Measurements from ENCODE around the gene ZBTB39. TPM values are rescaled to one million over a fixed set of nuclear protein-coding genes. Genes with fewer than 3 reads are reported as not detected.

The ZBTB39 gene, protein sequence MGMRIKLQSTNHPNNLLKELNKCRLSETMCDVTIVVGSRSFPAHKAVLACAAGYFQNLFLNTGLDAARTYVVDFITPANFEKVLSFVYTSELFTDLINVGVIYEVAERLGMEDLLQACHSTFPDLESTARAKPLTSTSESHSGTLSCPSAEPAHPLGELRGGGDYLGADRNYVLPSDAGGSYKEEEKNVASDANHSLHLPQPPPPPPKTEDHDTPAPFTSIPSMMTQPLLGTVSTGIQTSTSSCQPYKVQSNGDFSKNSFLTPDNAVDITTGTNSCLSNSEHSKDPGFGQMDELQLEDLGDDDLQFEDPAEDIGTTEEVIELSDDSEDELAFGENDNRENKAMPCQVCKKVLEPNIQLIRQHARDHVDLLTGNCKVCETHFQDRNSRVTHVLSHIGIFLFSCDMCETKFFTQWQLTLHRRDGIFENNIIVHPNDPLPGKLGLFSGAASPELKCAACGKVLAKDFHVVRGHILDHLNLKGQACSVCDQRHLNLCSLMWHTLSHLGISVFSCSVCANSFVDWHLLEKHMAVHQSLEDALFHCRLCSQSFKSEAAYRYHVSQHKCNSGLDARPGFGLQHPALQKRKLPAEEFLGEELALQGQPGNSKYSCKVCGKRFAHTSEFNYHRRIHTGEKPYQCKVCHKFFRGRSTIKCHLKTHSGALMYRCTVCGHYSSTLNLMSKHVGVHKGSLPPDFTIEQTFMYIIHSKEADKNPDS
- total RNA-seq, result 3.9 and 5.7 TPM in 2 replicates

DNA sequence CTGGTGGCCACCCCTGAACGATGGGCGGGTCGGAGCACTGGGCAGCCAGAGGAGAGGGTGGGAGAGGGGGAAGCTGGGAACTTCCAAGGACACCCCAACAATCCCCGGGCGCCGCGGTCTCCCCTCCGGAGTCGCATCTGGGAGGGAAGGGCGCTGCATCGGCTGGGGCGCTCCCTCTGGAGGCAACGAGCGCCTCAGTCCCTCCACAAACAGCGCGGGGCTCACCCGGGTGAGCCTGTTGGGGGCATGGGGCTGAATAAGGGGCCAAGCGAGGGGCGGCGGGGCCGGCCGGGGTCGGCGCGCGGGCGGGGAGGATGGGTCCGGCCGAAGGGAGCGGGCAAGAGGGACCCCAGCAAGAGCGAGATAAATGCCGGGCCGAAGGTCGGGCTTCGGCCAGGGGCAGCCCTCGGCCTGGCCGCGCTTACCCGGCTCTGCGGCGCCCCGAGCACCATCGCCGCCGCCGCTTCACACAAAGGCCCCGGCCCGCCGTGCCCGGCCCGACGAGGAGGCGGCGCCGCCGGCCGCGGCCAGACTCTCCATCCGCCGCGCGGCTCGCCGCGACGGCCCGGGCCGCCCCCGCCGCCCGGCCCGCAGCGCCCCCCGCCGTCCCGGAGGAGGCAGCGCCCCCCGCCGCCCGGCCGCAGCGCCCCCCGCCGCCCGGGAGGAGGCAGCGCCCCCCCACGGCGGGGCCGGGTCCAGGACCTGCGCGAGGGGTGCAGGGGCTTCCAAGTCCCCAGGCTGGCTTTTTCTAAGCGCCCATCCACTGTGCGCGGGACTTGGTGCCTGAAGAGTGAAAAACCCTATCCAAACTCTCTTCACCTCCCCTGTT is at the start of gene ZBTB39:
ZBTB39 (minus strand) TSS at position 567 of the 829 bp plus-strand sequence. CDS start 1,629 bp downstream, outside the sequence.

DNA sequence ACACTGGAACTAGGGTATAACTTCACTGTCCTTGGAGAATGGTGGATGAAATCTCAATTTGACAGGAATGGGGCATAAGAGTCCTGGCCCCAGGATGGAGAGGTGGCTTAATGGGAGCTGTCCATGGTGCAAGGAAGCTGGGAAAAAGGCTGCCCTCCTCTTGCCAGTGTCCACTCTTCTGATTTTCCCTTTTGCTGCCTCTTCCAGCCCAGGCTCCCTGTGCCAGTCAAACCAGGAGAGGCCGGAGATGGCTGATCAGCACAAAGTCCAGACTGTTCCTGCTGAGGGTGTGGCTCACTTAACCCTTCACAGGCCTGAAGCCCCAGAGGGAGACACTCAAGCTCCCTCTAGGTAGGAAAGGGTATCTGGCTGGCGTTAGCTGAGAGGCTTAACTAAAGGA is 43.5 kb upstream of the ZBTB39 start, which contains the start of gene MYO1A:
MYO1A (minus strand) TSS at position 240 of the 400 bp plus-strand sequence. CDS start 1,806 bp downstream, outside the sequence.

GRCh38 chr12:57016348-57016747 is 10.0 kb upstream of the ZBTB39 start, which contains the start of gene TAC3:
Gene TAC3, minus strand, starts transcription at chr12:57016529. Its CDS starts 732 bp downstream, at chr12:57015797.

GRCh38 chr12:56957229-56958052 is 48.9 kb downstream of the ZBTB39 start, which contains the start of gene RDH16:
Gene RDH16, minus strand, starts transcription at chr12:56957608. Its CDS starts 146 bp downstream, at chr12:56957462.

Other genes starting within 250 kb of the ZBTB39 start
- gene HSD17B6, start 243.2 kb downstream of the ZBTB39 start, total RNA-seq, result 0.65 and 2.4 TPM in 2 replicates
- 0.08 TPM in 1 of 2 replicates, not detected in the other for gene SDR9C7, start 72.1 kb downstream of the ZBTB39 start, total RNA-seq
- under 0.01 and 0.56 TPM in 2 replicates for gene RDH16, start 48.9 kb downstream of the ZBTB39 start, total RNA-seq
- gene TAC3, start 10.0 kb upstream of the ZBTB39 start, total RNA-seq, result not detected in 2 replicates
- gene MYO1A, start 43.6 kb upstream of the ZBTB39 start, total RNA-seq, result under 0.01 TPM in 1 of 2 replicates, not detected in the other
- 10.9 and 12.9 TPM in 2 replicates for gene NEMP1, start 72.2 kb upstream of the ZBTB39 start, total RNA-seq
- gene NAB2, start 82.6 kb upstream of the ZBTB39 start, total RNA-seq, result 46.2 and 46.7 TPM in 2 replicates
- 57.8 and 98.8 TPM in 2 replicates for gene STAT6, start 104.8 kb upstream of the ZBTB39 start, total RNA-seq
- 129 and 234 TPM in 2 replicates for gene LRP1, start 121.9 kb upstream of the ZBTB39 start, total RNA-seq
- not detected in 2 replicates for gene LRP1-AS, start 141.1 kb upstream of the ZBTB39 start, total RNA-seq
- gene NXPH4, start 210.2 kb upstream of the ZBTB39 start, total RNA-seq, result 3.4 and 7.5 TPM in 2 replicates
- gene SHMT2, start 223.2 kb upstream of the ZBTB39 start, total RNA-seq, result 276 and 355 TPM in 2 replicates
- gene STAC3, start 244.6 kb upstream of the ZBTB39 start, total RNA-seq, result 0.26 and 4.5 TPM in 2 replicates